ENCODE measurements around the gene SP140.

- TF ChIP-seq, protein P1, sequence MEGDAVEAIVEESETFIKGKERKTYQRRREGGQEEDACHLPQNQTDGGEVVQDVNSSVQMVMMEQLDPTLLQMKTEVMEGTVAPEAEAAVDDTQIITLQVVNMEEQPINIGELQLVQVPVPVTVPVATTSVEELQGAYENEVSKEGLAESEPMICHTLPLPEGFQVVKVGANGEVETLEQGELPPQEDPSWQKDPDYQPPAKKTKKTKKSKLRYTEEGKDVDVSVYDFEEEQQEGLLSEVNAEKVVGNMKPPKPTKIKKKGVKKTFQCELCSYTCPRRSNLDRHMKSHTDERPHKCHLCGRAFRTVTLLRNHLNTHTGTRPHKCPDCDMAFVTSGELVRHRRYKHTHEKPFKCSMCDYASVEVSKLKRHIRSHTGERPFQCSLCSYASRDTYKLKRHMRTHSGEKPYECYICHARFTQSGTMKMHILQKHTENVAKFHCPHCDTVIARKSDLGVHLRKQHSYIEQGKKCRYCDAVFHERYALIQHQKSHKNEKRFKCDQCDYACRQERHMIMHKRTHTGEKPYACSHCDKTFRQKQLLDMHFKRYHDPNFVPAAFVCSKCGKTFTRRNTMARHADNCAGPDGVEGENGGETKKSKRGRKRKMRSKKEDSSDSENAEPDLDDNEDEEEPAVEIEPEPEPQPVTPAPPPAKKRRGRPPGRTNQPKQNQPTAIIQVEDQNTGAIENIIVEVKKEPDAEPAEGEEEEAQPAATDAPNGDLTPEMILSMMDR (IDR thresholded peaks at IDR 0.05 in 8 of 11, conservative IDR thresholded peaks at IDR 0.05 in 3 of 11) = no peak
- TF ChIP-seq POLR2AphosphoS5 (IDR thresholded peaks at IDR 0.05) = no peak
These were observed 9.3 kb downstream of the SP140 start for GRCh38 chr2:230234845-230235244.

Measured in spleen (tissue), 7 donors.